AG09319 (cell line): ENCODE measurements around the gene MAGEE1.

Experiments
- DNase-seq: peaks from one replicate; pipeline ENCODE4 v3.0.0-alpha.2; 2010; ENCODE audit warnings: low read depth; ENCODE audit errors: extremely low read depth
- CTCF ChIP-seq: IDR thresholded peaks from 2 replicates; pipeline ENCODE4 v1.5.1; 2011; ENCODE audit warnings: low read depth, mild to moderate bottlenecking, inconsistent platforms, low read length, moderate library complexity

The MAGEE1 gene

DNA sequence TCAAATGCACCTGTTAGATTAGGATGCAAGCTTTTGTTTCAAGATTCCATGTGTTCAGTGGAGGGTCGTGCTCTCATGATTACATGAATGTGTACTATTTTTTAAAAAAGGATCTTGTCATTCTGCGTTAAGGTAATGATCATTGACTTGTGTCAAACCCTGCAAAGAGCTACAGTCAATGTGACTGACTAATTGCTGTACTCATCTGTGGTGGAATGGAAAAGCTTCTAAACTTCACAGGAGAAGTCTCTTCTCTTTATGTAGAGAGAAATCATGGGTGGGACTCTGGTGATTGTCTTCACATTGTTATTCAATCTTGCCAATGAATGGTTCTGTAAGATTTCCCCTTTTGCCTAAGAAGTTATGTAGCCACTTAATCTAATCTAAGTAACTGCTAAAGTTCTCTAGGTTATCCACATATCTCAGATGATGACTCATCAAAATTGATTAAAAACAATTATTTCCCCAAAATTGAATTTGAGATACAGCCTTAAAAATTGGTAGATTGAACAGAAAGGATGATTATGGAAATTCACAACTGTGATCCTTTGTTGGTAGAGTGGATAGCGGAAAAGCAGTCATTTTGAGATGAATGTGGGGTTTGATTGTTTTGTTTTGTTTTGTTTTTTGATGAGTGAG, 6.7 kb downstream of the MAGEE1 start:
- DNase-seq, result no peak
- no peak for TF ChIP-seq CTCF

DNA sequence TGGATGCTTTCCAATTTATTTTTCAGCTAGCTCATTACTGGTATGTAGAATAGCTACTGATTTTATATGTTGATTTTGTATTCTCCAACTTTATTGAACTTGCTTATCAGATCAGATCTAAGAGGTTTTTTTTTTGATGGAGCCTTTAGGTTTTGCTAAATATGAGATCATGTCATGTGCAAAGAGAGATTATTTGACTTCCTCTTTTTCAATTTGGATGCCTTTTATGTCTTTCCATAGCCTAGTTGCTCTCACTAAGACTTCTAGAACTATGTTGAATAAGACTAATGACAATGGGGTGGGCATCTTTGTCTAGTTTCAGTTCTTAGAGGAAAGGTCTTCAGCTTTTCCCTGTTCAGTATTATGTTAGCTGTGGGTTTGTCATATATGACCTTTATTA, 11.7 kb downstream of the MAGEE1 start:
- no peak for TF ChIP-seq CTCF
- DNase-seq, result no peak

GRCh38 chrX:76453737-76454406, 26.4 kb downstream of the MAGEE1 start:
- no peak for TF ChIP-seq CTCF
- DNase-seq, result no peak

GRCh38 chrX:76454456-76454927, 27.0 kb downstream of the MAGEE1 start:
- DNase-seq, result no peak
- peak; percentile 60 for TF ChIP-seq CTCF

- DNase-seq, result no peak
- no peak for TF ChIP-seq CTCF
These were observed 49.8 kb downstream of the MAGEE1 start for GRCh38 chrX:76477353-76477752.
